Coronary artery (tissue), 2 donors: ENCODE results near the gene SEMA3G.

Source experiments
- DNase-seq: peaks from one replicate; pipeline ENCODE4 v3.0.0-alpha.2; 2017; ENCODE audit warnings: low spot score
- H3K27ac ChIP-seq, 2 donors: fragments of 200-600 bp; sonication (generic); one replicate each; pipeline ENCODE4 v1.5.1; 2016 to 2019
- H3K4me3 ChIP-seq: fragments of 200-600 bp; sonication (generic); 2 replicates; pipeline ENCODE4 v1.5.1; 2016; ENCODE audit warnings: mild to moderate bottlenecking, moderate library complexity
- TF ChIP-seq, protein P1 (sequence below): fragments of 200-600 bp; sonication (generic); IDR thresholded peaks from one replicate; pipeline ENCODE4 v1.5.1; 2019; ENCODE audit warnings: antibody characterized with exemption

SEMA3G gene

DNA sequence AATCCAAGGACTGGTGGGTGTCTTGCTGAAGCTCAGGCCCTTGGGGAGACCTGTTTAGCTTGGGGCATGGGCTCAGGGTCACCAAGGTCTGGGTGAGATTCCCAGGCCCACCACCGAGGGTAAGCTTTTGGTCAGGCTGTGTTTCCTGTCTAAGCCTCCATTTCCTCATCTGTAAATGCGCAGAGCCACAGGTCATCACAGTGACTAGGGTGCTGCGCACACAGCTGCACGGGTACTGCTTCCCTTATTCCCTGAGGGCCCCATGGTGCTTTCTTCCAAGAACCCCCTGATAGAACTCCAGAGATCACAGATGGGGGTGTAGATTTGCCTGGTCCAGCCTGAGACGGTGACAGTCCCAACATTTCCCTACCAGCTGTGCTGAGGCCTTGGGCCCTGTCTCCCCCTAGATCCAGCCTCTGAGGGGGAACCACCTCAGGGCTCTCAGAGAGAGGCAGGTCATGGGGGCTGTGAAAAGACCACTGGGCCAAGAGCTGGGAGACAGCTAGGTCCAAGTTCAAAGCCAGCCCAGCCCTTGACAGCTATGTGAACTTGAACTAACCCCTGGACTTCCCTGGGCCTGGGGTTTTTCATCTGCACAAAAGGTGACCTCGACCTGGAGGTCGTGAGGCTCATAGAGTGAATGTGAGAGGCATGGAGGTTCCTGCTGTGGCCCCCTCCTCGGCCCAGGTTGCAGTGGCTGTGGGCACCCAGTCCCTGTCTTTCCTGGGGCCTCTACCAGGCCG is 60.7 kb downstream of the SEMA3G start:
- H3K27ac ChIP-seq, result no peak overlapping the region
- H3K4me3 ChIP-seq, result no peak overlapping the region
- DNase-seq, result no peak
- TF ChIP-seq, protein P1, sequence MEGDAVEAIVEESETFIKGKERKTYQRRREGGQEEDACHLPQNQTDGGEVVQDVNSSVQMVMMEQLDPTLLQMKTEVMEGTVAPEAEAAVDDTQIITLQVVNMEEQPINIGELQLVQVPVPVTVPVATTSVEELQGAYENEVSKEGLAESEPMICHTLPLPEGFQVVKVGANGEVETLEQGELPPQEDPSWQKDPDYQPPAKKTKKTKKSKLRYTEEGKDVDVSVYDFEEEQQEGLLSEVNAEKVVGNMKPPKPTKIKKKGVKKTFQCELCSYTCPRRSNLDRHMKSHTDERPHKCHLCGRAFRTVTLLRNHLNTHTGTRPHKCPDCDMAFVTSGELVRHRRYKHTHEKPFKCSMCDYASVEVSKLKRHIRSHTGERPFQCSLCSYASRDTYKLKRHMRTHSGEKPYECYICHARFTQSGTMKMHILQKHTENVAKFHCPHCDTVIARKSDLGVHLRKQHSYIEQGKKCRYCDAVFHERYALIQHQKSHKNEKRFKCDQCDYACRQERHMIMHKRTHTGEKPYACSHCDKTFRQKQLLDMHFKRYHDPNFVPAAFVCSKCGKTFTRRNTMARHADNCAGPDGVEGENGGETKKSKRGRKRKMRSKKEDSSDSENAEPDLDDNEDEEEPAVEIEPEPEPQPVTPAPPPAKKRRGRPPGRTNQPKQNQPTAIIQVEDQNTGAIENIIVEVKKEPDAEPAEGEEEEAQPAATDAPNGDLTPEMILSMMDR, result no peak

DNA sequence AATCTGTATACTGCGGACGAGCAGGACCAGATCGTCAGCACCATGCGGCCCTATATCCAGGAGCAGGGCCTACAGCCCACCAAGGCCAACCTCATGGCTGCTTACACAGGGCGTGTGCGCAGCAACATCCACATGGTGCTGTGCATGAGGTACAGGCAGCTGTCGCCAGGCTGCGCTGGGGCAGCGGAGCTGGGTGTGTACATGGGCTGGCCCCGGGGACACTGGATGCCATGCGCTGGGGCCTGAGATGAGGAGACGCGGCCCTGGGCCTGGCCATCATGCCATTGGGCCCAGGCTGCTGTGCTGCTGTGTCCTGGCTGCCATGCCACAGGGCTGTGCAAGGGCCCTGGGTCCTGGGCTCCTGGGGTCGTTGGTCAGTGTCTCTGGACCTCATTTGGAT is 61.5 kb downstream of the SEMA3G start:
- TF ChIP-seq, protein P1, result no peak
- DNase-seq, result no peak
- Histone ChIP-seq H3K4me3 (no peak overlapping the region), H3K27ac (no peak overlapping the region)
